GM21619 (cell line): ENCODE data around the gene GIGYF1.
A peak's percentile ranks its signal among the peaks of the same experiment; 100 is the strongest.

Experiments used
- ATAC-seq: cut with Tn5 transposase; IDR thresholded peaks from one replicate; pipeline ENCODE4 v1.9.1; 2021; ENCODE audit not compliant: unreplicated experiment

The GIGYF1 gene

DNA sequence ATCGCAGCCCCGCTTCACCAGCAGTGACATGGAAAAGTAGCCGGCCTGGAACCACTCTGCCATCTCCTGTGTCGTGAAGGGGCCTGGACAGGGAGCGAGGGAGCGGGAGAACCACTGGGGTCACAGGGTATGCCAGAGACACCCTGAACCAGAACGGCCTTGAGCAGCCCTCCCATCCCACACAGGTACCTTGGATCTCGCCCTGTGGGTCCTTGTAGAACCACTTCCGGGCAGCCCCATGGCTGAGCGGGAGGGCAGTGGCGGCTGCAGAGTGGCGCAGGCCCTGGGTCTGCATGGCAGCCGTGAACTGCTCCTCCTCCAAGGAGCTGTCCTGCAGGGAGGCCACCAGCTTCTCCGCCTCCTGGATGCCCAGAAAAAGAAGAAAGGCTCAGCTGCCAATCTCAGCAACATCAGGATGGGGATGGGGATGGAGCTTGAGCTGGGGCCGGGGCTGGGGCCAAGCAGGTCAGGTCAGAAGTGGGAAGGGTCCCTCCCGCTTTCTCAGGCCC lies 9.5 kb downstream of the GIGYF1 start:
- ATAC-seq: no peak

DNA sequence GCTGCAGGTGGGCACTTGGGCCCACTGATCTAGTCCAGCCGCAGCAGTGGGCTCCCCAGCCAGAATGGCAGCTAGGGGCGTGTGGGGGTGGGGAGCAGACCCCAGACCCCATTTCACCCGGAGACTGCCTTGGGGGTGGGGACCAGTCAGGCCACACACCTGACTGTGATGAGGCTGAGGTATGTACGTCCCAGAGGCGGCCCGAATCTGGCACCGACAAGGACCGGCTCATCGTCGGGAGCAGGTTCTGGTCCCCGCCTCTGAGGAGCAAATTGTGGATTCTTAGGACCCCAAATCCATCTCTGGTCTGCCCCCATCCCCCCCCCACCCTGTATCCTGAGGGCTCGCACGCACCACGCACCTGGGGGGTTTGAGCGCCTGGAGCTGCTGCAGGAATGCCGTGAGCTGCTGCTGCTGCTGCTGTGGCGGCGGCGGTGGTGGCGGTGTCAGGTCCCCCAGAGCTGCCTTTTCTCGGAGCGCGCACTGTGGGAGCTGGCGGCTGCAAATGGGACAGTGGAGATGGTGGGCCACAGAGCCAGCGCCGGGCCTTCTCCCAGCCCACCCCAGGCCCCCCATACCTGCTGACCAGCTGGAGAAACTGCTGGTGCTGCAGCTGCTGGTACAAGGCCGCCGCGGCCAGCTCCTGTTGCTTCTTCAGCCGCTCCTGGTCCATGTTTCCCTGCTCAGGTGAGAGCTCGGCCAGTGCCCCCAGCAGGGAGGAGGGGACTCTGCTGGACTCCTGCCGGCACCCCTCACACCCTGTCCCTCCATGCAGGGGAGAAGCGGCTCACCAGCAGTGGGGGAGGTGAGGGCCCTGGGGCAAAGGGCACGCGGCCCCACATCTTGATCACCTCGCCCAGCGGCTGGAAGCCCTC lies 10.2 kb downstream of the GIGYF1 start:
- ATAC-seq: no peak

DNA sequence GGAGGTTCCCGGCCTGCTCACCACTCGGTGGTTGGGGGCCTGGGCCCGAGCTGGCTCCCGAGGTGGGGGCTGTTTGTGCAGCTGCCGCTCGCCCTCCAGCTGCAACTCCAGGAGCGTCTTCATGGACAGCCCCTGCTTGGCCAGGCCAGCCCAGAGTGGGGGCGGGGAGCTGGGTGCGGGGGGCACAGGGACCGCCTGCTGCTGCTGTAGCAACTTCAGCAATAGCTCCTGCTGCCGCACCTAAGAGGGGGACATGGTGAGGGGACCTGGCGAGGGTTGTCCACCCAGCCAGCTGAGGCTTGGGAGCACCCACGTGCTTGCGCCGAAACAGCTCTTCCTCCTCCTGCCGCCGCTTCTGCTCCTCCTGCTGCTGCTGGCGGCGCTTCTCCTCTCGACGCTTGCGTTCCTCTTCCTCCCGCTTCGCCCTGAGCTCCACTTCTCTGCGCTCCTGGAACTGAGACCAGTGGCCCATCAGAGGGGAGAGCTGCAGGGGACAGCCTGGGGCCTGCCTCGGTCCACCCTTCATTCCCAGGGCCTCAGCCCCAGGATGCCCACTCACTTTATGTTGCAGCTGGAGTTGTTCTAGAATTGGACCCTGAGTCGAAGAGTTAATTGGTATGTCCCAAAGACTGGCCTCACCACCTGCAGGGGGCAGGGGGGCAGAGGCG lies 10.9 kb downstream of the GIGYF1 start:
- ATAC-seq: no peak

DNA sequence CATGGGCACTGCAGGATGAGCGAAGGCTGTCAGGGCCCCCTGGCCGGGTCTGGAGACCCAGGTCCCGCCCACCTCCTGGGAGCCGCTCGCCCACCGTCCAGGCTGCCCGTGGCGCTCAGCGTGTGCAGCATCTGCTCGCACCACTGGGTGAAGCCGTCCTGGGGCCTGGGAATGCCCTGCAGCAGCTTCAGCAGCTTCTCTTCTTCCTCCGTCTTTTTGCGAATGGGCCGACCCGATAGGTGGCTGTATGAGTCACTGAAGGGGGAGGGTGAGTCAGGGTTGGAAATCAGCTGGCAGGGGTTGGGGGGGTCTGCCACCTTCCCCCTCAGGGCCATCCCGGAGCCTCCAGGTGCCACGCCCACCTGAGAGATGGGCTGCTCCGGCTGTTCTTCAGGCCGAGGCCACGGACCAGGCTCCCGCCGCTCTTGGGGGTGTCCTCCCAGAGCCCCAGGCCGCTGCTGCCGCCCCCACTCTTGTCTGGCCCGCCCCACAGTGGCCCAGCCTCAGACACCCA lies 11.8 kb downstream of the GIGYF1 start:
- ATAC-seq: no peak

DNA sequence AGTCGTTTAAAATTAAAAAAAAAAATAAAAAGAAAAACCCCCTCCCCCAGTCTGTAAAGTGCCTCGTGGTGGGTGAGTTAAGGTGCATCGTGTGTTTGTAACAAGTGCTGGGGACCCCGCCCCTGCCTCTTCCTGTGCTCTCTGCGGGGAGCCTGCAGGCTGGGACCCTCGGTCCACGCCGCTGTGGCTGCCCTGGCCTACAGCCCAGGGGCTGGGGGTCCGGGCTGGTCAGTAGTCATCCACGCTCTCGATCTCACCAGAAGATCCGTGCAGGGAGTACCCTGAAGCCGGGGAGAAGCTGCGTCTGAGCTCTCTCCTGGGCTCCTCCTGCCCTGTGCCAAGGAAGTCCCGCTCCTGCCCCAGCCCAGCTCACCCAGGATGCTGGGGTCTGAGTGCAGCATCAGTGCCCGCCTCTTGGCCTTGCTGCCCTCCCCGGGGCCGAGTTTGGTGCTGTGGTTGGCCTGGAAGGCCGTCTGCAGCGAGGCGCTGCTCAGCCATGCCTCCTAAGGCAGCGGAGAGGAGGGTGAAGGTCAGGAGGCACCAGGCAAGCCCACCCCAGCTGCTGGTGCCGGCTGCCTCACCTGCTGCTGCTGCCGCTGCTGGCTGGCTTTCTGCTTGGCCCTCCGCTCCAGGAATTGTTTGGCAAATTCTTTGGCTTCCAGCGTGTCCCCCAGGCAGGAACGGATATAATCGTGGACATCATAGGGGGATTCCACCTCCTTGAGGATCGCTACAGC lies 12.4 kb downstream of the GIGYF1 start:
- ATAC-seq: no peak

DNA sequence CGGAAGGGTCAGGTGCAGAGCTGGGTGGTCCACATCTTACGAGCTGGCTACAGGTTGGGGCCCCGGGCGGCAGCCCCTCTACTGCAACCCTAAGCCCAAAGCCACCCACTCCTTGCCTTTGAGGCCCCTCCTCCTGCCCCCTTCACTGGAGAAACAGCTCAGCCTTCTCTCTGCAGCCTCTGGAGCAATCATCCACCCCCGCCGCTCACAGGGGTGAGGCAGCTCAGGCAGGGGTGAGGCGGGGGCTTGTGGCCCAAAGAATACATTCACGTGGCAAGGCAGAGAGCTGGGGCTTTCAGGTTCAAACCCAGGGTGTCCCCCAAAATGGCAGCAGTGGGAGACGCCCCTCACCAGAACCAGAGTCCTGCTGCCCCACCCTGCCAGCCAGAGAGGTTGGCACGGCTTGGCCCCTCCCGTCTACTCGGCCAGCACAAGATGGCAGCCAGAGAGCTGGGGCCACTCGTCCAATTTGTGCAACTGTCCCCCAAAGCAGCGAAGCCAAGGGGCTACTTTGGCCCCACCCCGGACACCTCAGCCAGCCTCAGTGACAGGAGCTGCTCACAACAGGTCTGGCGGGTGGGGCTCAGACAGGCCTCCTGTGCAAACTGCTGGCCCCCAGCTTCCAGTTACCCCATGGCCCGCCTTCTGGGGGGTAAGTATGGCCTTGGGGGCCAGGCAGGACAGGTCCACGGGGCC lies 13.3 kb downstream of the GIGYF1 start:
- no peak for ATAC-seq

DNA sequence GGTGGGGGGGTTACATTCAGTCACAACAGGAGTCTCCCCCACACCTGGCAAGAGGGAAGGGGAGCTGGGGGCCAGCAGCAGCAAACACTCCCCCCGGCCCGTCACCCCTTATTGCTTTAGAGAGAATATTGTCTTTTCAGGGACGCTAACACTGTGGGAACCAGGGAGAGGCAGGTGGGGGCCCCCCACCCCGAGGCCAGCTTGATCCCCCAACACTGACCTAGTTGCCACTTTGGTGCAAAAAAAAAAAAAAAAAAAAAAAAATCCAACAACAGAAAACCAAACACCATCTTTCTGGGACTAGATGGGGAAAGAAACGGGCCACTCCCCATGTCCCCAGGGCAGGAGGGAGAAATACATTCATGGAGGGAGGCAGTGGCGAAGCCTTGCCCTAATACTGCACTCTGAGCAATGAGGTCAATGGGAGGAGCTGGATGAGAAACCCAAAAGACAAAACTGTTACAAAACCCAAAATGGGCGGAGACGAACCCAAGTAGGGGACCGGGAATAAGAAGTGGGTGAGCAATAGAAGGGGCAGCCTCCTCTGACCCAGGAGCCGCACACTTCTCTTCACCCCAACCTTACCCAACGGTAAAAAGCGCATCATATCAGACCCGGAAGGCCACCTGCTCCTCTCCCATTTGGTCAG lies 14.0 kb downstream of the GIGYF1 start:
- ATAC-seq: no peak

DNA sequence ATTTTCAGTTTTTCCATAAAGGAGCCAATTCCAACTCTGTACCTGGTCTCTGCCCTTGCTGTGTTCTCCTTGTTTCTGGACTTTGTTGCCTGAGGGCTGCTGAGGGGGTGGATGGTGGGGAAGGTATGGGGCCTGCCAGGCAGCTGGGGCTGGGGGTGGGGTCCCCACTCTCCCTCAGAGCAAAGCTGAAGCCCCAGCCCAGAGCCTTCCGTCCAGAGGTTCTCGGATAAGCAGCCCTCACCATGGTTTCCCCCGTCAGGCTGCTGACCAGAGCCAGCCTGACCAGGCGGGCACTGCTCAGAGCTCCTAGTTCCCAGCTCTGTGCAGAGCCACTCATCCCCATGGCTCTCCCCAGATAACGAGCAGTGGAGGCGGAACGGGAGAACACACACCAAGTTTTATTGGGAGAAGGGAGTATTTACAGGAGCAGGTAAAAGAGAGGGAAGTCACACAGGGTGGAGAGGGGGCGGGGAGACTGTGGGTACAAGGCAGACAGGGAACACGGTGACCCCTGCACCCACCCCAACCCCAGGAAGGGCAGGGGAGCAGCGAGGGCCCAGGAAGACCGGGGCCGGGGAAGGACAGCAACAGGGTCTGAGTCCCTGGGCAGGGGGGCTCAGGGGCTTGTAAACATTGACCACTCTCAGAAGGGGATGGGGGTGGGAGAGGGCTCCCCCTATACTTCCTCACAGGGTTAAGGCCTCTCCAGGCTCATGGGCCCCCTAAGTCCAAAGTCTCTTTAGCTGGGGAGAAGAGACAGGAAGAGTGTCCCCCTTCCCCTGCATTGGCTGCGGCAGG lies 14.7 kb downstream of the GIGYF1 start:
- ATAC-seq: no peak

DNA sequence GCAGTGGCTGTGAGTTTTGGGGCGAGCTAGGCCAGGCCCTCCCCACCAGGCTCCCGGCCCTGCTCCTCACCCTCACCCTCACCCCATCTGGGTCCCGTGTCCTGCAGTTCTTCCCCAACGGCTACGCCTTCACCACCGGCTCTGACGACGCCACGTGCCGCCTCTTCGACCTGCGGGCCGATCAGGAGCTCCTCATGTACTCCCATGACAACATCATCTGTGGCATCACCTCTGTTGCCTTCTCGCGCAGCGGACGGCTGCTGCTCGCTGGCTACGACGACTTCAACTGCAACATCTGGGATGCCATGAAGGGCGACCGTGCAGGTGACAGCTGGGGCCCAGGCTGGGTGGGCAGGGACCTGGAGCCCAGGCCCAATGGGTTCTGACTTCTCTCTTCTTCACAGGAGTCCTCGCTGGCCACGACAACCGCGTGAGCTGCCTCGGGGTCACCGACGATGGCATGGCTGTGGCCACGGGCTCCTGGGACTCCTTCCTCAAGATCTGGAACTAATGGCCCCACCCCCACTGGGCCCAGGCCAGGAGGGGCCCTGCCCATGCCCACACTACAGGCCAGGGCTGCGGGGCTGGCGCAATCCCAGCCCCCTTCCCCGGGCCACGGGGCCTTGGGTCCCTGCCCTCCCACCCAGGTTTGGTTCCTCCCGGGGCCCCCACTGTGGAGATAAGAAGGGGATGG lies 15.6 kb downstream of the GIGYF1 start:
- ATAC-seq: no peak

DNA sequence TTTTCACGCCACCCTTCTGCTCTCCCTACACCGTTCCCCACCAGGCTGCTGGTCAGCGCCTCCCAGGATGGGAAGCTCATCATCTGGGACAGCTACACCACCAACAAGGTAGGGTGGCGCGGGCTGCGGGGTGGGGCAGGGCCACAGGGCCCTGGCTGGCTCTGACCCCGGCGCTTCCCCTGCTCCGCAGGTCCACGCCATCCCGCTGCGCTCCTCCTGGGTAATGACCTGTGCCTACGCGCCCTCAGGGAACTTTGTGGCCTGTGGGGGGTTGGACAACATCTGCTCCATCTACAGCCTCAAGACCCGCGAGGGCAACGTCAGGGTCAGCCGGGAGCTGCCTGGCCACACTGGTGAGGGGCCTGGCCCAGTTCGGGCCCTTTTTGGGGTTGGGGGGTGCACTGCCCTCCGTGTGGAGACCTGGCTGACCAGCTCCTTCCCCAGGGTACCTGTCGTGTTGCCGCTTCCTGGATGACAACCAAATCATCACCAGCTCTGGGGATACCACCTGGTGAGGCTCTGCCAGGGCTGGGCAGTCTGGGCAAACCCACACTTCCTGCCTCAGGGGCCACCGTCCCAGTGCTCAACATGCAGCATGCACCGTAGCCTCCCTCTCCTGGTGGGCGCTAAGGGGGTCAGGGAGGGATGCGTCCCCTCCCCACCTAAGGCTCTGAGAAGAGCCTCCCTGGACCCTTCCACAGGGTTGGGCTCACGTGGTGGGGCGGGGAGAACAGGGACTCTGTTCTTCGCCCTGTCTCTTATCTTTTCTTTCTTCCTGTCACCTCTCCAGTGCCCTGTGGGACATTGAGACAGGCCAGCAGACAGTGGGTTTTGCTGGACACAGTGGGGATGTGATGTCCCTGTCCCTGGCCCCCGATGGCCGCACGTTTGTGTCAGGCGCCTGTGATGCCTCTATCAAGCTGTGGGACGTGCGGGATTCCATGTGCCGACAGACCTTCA lies 16.5 kb downstream of the GIGYF1 start:
- no peak for ATAC-seq

DNA sequence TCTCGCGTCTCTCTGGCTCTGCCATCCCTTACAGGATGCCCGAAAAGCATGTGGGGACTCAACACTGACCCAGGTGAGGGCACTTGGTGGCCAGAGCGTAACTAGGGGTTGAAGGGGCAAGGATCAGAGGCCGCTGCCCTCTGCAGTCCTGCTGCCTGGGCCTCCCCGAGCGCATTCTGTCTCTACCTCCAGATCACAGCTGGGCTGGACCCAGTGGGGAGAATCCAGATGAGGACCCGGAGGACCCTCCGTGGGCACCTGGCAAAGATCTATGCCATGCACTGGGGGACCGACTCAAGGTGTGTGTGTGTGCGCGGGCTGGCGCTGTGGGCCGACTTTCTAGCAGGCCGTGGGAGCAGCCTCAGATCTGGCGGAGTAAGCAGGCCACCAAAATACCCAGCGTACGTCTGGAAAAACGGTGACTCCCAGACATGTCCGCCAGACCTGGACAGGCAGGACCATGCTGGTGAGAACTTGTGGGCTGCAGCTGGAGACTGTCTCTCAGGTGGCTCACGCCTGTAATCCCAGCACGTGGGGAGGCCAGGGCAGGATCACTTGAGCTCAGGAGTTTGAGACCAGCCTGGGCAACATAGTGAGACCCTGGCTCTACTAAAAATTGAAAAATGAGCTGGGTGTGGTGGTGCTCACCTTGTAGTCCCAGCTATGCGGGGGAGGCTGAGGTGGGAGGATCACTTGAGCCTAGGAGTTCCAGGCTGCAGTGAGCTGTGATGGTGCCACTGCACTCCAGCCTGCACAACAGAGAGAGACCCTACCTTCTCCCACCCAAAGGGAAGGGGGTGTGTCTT lies 17.3 kb downstream of the GIGYF1 start:
- no peak for ATAC-seq

DNA sequence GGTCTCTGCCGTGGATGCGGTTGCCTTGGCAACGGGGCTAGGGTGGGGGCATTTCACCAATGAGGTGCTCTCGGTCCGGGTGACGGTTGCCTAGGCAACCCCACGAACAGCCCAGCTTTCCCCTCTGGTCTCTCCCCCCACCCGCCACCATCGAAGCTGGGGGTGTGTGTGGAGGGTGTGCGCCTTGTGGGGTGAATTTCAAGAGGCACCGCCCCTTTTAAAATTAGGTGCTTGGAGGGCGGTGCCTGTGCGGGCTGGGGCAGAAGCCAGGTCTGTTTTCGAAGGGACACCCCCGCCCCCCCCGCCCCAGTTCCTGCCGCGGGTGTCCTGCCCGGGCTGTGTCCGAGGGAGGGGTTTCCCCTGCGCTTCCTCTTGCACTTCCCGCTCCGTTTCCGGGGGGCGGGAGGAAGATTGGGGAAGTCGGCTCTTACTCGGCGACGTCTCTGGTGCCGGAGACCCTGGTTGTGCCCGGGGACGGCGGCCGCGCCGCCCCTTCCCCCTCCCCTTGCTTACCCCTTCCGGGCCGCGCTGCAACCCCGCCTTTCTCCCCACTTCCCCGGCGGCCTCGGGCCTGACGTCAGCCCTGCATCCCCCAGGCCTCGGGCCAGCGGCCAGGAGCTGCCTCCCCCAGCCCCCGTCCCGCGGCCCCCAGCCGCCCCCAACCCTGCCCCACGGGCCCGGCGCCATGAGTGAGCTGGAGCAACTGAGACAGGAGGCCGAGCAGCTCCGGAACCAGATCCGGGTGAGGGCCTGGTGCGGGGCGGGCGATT lies 18.3 kb downstream of the GIGYF1 start:
- peak; percentile 27 for ATAC-seq

DNA sequence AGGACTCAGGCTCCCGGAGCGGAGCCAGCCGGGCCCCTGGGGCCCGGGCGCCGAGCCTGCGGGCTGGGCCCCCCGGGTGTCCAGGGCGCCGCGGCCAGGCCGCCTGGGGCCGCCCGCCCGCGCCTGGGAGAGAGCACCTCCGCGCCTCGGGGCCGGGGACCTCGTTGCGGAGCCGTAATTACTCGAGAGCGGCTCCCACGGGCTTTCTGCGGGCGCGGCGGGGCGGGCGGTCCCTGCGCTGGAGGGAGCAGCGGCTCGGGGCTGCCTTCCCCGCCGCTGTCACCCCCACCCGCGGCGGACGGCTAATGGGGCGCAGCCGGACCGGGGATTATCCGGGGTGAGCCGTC lies 19.0 kb downstream of the GIGYF1 start:
- no peak for ATAC-seq

DNA sequence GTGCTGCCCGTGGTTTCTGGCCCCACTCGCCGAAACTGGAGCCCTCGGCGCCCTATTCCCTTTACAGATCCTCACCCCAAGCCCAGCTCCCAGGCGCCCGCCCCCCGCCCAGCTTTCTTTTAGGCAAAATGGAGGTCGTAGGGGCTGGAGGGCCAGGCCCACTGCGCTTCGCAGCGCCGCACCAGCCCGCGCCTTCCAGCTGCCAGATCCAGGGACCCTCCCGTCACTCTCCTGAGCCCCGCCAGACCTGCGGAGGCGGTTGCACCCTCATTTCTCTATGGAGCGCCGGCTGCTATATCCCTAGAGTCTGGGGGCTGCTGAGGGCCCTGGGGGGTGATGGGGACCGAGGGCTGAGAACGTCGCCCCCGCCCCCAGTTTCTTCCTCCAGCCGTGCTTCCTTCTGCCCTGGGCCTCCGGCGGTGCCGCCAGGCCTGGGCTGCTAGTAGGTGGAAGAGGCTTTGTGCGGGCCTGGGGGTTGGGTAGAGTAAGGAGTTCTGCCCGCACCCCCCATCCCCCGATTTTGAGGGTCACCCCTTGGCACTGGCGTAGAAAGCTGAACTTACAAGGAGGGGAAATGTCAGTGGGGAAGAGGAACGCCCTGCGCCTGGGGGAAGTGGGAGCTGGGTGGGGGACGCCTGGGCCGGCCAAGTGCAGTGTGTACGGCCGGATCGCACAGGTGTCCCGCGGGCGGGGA lies 19.5 kb downstream of the GIGYF1 start:
- no peak for ATAC-seq

DNA sequence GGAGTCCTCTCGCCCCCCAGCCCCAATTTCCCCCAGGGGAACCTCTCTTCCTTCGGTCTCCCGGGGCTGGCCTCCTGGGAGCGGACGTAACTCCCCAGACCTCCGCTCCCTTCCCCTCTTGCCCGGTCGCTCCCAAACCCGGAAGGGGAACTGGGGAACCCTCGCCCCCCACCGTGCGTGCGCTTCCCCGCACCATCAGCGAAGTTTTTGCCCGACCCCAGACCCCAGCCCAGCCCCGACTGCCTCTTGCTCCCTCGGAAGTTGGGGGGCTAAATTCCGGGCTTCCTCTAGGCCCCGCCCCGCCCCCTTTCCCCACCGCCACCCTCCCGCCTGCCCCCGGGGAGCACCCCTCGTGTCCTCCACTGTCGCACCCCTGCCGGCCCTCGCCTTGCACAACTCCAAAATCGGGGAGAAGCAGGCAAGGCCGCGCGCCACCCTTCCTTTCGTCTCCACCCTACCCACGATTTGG lies 20.1 kb downstream of the GIGYF1 start:
- peak; percentile 4 for ATAC-seq
